ENCODE results near the gene VASN.

DNA sequence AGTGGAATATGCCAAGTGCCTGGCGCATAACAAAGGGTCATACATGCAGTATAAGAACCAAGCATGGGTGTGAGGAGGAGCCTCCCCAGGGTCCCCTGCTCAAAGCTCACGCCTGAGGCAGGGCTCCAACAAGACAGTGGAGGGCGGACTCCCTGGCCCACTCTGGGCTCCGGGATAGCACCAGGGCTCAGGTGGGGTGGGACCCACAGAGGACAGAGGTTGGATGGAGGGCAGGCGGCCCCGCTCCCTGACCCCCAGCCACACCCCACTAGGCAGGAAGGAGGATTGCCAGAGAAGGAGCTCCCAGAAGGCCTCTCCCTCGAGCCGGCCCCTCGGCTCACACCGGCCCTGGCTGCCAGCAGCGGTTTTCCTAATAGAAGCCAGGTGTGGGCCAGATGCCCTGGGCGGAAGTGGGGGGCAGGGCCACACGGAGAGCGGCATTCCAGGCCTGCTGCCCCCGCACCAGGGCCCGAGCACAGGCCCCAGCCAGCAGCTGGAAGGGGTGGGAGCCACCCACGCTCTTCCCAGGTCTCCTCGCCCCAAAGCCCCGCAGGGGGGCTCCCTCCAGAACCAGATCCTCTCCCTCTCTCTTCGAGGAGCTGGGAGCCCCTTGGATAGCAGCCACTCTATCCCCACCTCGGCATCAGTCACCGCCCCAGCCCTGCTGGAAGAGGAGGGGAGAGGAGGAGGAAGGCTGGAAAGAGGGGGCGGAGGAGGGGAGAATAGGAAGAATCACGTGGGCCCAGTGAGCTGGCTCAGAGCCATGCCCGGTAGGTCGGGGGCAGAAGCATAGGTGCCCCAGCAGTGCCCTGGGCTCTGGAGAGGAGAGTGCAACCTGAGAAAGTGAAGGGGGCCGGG is 21.0 kb downstream of the VASN start:
- TF ChIP-seq, protein P1, sequence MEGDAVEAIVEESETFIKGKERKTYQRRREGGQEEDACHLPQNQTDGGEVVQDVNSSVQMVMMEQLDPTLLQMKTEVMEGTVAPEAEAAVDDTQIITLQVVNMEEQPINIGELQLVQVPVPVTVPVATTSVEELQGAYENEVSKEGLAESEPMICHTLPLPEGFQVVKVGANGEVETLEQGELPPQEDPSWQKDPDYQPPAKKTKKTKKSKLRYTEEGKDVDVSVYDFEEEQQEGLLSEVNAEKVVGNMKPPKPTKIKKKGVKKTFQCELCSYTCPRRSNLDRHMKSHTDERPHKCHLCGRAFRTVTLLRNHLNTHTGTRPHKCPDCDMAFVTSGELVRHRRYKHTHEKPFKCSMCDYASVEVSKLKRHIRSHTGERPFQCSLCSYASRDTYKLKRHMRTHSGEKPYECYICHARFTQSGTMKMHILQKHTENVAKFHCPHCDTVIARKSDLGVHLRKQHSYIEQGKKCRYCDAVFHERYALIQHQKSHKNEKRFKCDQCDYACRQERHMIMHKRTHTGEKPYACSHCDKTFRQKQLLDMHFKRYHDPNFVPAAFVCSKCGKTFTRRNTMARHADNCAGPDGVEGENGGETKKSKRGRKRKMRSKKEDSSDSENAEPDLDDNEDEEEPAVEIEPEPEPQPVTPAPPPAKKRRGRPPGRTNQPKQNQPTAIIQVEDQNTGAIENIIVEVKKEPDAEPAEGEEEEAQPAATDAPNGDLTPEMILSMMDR (IDR thresholded peaks at IDR 0.05), result no peak
- TF ChIP-seq POLR2AphosphoS5 (IDR thresholded peaks at IDR 0.05), result no peak
